GM23248 (cell line): ENCODE results near the gene PEAK1. TPM values are rescaled to one million over a fixed set of nuclear protein-coding genes. Genes with fewer than 3 reads are reported as not detected.

Experiments used
- DNase-seq: peaks from one replicate; pipeline ENCODE4 v3.0.0-alpha.2; 2015
- H2AFZ ChIP-seq: fragments of 200-600 bp; sonication (generic); 2 replicates; pipeline ENCODE4 v1.6.1; 2016; ENCODE audit warnings: antibody characterized with exemption
- H3F3A ChIP-seq: fragments of 200-600 bp; sonication (generic); 2 replicates; pipeline ENCODE4 v1.6.1; 2016; ENCODE audit warnings: mild to moderate bottlenecking, antibody characterized with exemption, mixed run types; ENCODE audit not compliant: insufficient read depth
- H3K27ac ChIP-seq: fragments of 200-600 bp; sonication (generic); 2 replicates; pipeline ENCODE4 v1.5.1; 2016; ENCODE audit warnings: mild to moderate bottlenecking
- H3K27me3 ChIP-seq: fragments of 200-600 bp; sonication (generic); replicated peaks from 2 replicates; pipeline ENCODE4 v1.6.1; 2016; ENCODE audit warnings: mild to moderate bottlenecking; ENCODE audit not compliant: insufficient read depth
- H3K36me3 ChIP-seq: fragments of 200-600 bp; sonication (generic); 2 replicates; pipeline ENCODE4 v1.6.1; 2016; ENCODE audit warnings: low read depth, mild to moderate bottlenecking
- H3K4me1 ChIP-seq: fragments of 200-600 bp; sonication (generic); 2 replicates; pipeline ENCODE4 v1.6.1; 2016; ENCODE audit warnings: mild to moderate bottlenecking; ENCODE audit not compliant: insufficient read depth
- H3K4me2 ChIP-seq: fragments of 200-600 bp; sonication (generic); one replicate; pipeline ENCODE4 v1.6.1; 2016; ENCODE audit warnings: mild to moderate bottlenecking; ENCODE audit not compliant: unreplicated experiment
- H3K4me3 ChIP-seq: fragments of 200-600 bp; sonication (generic); 2 replicates; pipeline ENCODE4 v1.5.1; 2016; ENCODE audit warnings: mild to moderate bottlenecking
- H3K79me2 ChIP-seq: fragments of 200-600 bp; sonication (generic); 2 replicates; pipeline ENCODE4 v1.6.1; 2016; ENCODE audit warnings: mild to moderate bottlenecking; ENCODE audit not compliant: insufficient read depth
- H3K9ac ChIP-seq: fragments of 200-600 bp; sonication (generic); 2 replicates; pipeline ENCODE4 v1.6.1; 2016; ENCODE audit warnings: mild to moderate bottlenecking
- H3K9me2 ChIP-seq: fragments of 200-600 bp; sonication (generic); 2 replicates; pipeline ENCODE4 v1.6.1; 2016; ENCODE audit warnings: mixed run types, mild to moderate bottlenecking, moderate library complexity; ENCODE audit not compliant: insufficient read depth
- H3K9me3 ChIP-seq: fragments of 200-600 bp; sonication (generic); one replicate; pipeline ENCODE4 v1.6.1; 2017; ENCODE audit warnings: low read depth
- H4K20me1 ChIP-seq: fragments of 200-600 bp; sonication (generic); 2 replicates; pipeline ENCODE4 v1.6.0; 2016; ENCODE audit not compliant: insufficient read depth
- EZH2 ChIP-seq: fragments of 200-600 bp; sonication (generic); IDR thresholded peaks from 2 replicates; pipeline ENCODE4 v1.6.1; 2018; ENCODE audit warnings: antibody characterized with exemption, mild to moderate bottlenecking; ENCODE audit not compliant: insufficient read depth, poor library complexity, severe bottlenecking
- EZH2phosphoT487 ChIP-seq: fragments of 200-600 bp; sonication (generic); IDR thresholded peaks from 2 replicates; pipeline ENCODE4 v1.6.1; 2018; ENCODE audit warnings: antibody characterized with exemption, moderate library complexity, mild to moderate bottlenecking, low read depth; ENCODE audit not compliant: insufficient read depth
- WGBS, 2 experiments: methylation state at CpG; one replicate each; pipeline ENCODE4 v1.1.6; 2015 to 2017; ENCODE audit warnings: low lambda C conversion rate in 2 of 2, low coverage in 1 of 2; ENCODE audit errors: missing lambda C conversion rate in 2 of 2; 5-methylcytosine and 5-hydroxymethylcytosine counted together
- in situ Hi-C: fragments of 300-500 bp; cut with MboI; formaldehyde crosslinking; loops from 2 replicates; pipeline ENCODE4 v1.15.0; 2020
- polyA plus RNA-seq: library from polyadenylated mRNA; unstranded; fragments of >200 nt; fragmentation: Nextera tagmentation; extraction: Ambion mirVana; gene quantifications from 2 replicates; pipeline ENCODE4 v1.2.1, GENCODE V29; 2016
- total RNA-seq: library from RNA; depleted of rRNA; stranded (reverse); fragments of >200 nt; shearing (Covaris generic); gene quantifications from 2 replicates; pipeline ENCODE4 v1.2.3, GENCODE V29; 2014

PEAK1 gene
- total and polyA plus RNA-seq, 2 experiments from 2014 or later, result 22.4 to 74.5 TPM

- H2AFZ ChIP-seq, result no peak overlapping the region
- H3K36me3 ChIP-seq, result no peaks in the 10 kb centered on the region
- H3K4me3 ChIP-seq, result no peak overlapping the region
- peaks cover 6% of the 10 kb centered on the region; the same call in 1 of the 2 replicates for H4K20me1 ChIP-seq
- peaks cover 91% of the 10 kb centered on the region for H3K79me2 ChIP-seq
- H3K4me1 ChIP-seq, result peaks cover 25% of the 10 kb centered on the region
- TF ChIP-seq EZH2phosphoT487, result no peak
- no peak for TF ChIP-seq EZH2
- no peak overlapping the region for H3K9ac ChIP-seq
- H3K4me2 ChIP-seq, result no peak overlapping the region
- 72 to 76% methylated on average over 1 of the region's 1 CpG for WGBS, 2 experiments
- peak; percentile 4 for DNase-seq
- H3K27me3 ChIP-seq, result no peaks in the 10 kb centered on the region
- H3K27ac ChIP-seq, result no peak overlapping the region
- no peaks in the 10 kb centered on the region for H3K9me3 ChIP-seq
- H3F3A ChIP-seq, result peaks cover 17% of the 10 kb centered on the region
- no peaks in the 10 kb centered on the region for H3K9me2 ChIP-seq
- in situ Hi-C loops, result no loop called here
Measured at GRCh38 chr15:77292969-77293558, 126.8 kb downstream of the PEAK1 start.

- Histone ChIP-seq H4K20me1 (peaks cover 6% of the 10 kb centered on the region; the same call in 1 of the 2 replicates), H3K4me2 (no peak overlapping the region), H3K4me1 (peaks cover 41% of the 10 kb centered on the region), H3K9ac (no peak overlapping the region), H3K4me3 (no peak overlapping the region), H3K27ac (no peak overlapping the region), H3K9me2 (no peaks in the 10 kb centered on the region), H2AFZ (no peak overlapping the region), H3K27me3 (no peaks in the 10 kb centered on the region), H3K9me3 (no peaks in the 10 kb centered on the region), H3F3A (peaks cover 17% of the 10 kb centered on the region), H3K36me3 (0 out of 2 replicates have a peak, but pooled peaks cover 1% of the 10 kb centered on the region), H3K79me2 (peaks cover 99% of the 10 kb centered on the region)
- TF ChIP-seq EZH2phosphoT487 (no peak), EZH2 (no peak)
- in situ Hi-C loops, result no loop called here
- WGBS, 2 experiments, result 89 to 92% methylated on average over 4 of the region's 4 CpGs
- DNase-seq, result no peak
Measured at GRCh38 chr15:77291107-77291506, 128.8 kb downstream of the PEAK1 start.

- Histone ChIP-seq H3K79me2 (peaks cover 88% of the 10 kb centered on the region), H3K9ac (no peak overlapping the region), H2AFZ (no peak overlapping the region), H3K36me3 (peaks cover 26% of the 10 kb centered on the region), H3K9me2 (no peaks in the 10 kb centered on the region), H3K4me2 (peak overlapping the region; percentile 19), H3K27ac (no peak overlapping the region), H3F3A (peaks cover 9% of the 10 kb centered on the region), H3K4me1 (peaks cover 31% of the 10 kb centered on the region), H3K27me3 (no peaks in the 10 kb centered on the region), H4K20me1 (peaks cover 10% of the 10 kb centered on the region; the same call in 1 of the 2 replicates), H3K4me3 (no peak overlapping the region), H3K9me3 (no peaks in the 10 kb centered on the region)
- no peak for DNase-seq
- 18 to 20% methylated on average over 2 of the region's 2 CpGs for WGBS, 2 experiments
- TF ChIP-seq EZH2phosphoT487 (no peak), EZH2 (no peak)
- in situ Hi-C loops, result no loop called here
Measured at GRCh38 chr15:77287385-77287784, 132.5 kb downstream of the PEAK1 start.

GRCh38 chr15:77285057-77285997 is 134.6 kb downstream of the PEAK1 start:
- WGBS, 2 experiments, result 92 to 94% methylated on average over 12 of the region's 12 CpGs
- H3K9ac ChIP-seq, result no peak overlapping the region
- DNase-seq, result no peak
- no peaks in the 10 kb centered on the region for H3K27me3 ChIP-seq
- no peak overlapping the region for H3K4me2 ChIP-seq
- H3K27ac ChIP-seq, result no peak overlapping the region
- H3F3A ChIP-seq, result peaks cover 19% of the 10 kb centered on the region
- H3K9me3 ChIP-seq, result no peaks in the 10 kb centered on the region
- peaks cover 30% of the 10 kb centered on the region for H3K36me3 ChIP-seq
- in situ Hi-C loops, result no loop called here
- peaks cover 10% of the 10 kb centered on the region; the same call in 1 of the 2 replicates for H4K20me1 ChIP-seq
- H2AFZ ChIP-seq, result no peak overlapping the region
- H3K79me2 ChIP-seq, result peaks cover 76% of the 10 kb centered on the region
- H3K4me1 ChIP-seq, result peaks cover 43% of the 10 kb centered on the region
- no peak for TF ChIP-seq EZH2
- no peak for TF ChIP-seq EZH2phosphoT487
- H3K9me2 ChIP-seq, result no peaks in the 10 kb centered on the region
- H3K4me3 ChIP-seq, result no peak overlapping the region
